ENCODE measurements around the gene DDIT3. TPM values are rescaled to one million over a fixed set of nuclear protein-coding genes. Genes with fewer than 3 reads are reported as not detected.

DDIT3 gene
- total RNA-seq, 1 experiment from 2014 or later, result 84.7 TPM

DNA sequence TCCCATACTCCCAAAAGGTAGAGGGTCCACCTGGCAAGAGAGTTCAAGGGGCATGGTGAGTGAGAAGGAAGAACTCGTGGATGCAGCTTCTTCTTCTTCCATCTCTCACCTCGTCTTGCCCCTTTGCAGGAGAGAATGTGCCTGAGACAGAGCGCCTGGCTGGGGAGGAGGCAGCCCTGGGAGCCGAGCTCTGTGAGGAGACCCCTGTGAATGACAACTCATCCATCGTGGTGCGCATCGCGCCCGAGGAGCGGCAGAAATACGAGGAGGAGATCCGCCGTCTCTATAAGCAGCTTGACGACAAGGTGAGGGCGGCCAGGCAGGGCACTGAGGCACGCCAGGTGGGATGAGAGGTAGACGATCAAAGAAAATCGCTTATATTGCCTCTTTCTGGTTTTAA is 49.5 kb upstream of the DDIT3 start:
- no peaks in the 10 kb centered on the region for H3K79me2 ChIP-seq (ENCODE audit: insufficient read depth, low read length)
- BruUV-seq (replicated peaks), result no TSS peak
- no peak for TF ChIP-seq CEBPB (IDR thresholded peaks at IDR 0.05; ENCODE audit: low read depth)
- H3K4me3 ChIP-seq (replicated peaks in 1 of 2; ENCODE audit: low read depth in 1 of 2, low read length in 2 of 2), result no peak overlapping the region
- H3K36me3 ChIP-seq (ENCODE audit: control insufficient read depth in 1 of 2, insufficient read depth in 2 of 2, low read length in 2 of 2), result peaks cover 0 to 6% of the 10 kb centered on the region in 2 experiments; a peak in 2 of 4 replicates
- ChIA-PET POLR2A (no interaction called here), RAD21 (ENCODE audit: low non-redundant PET in 1 of 2, low total read pairs in 2 of 2, uncharacterized antibody in 2 of 2, unreplicated experiment in 2 of 2) (no interaction called here), CTCF (interaction anchor here (2.6 kb wide), 1 partner anchor 13 kb away, joined by 12 read pairs; no protein-coding TSS in a partner anchor)
- H4K20me1 ChIP-seq (ENCODE audit: insufficient read depth), result no peaks in the 10 kb centered on the region
- H3K27me3 ChIP-seq (ENCODE audit: insufficient read depth, low read length), result no peaks in the 10 kb centered on the region
- ATAC-seq (no peak), DNase-seq (ENCODE audit: low read depth, low spot score) (no peak)
- H3K9me3 ChIP-seq (ENCODE audit: control insufficient read depth in 1 of 2, insufficient read depth in 1 of 2, low read depth in 1 of 2, low read length in 2 of 2), result no peaks in the 10 kb centered on the region
- no peak overlapping the region for H3K27ac ChIP-seq (ENCODE audit: low read depth, low read length)
- H3K9ac ChIP-seq (ENCODE audit: low read length), result no peak overlapping the region
- H3K9me2 ChIP-seq (ENCODE audit: insufficient read depth), result no peaks in the 10 kb centered on the region
- H3K4me2 ChIP-seq (ENCODE audit: low read length), result no peak overlapping the region
- no peaks in the 10 kb centered on the region for H3K4me1 ChIP-seq (ENCODE audit: control insufficient read depth in 1 of 2, insufficient read depth in 2 of 2, low read length in 2 of 2)
- no peak overlapping the region for H2AFZ ChIP-seq (ENCODE audit: low read depth, low read length, poor library complexity, severe bottlenecking)
- intact Hi-C loops (cut with micrococcal nuclease), result no loop called here

DNA sequence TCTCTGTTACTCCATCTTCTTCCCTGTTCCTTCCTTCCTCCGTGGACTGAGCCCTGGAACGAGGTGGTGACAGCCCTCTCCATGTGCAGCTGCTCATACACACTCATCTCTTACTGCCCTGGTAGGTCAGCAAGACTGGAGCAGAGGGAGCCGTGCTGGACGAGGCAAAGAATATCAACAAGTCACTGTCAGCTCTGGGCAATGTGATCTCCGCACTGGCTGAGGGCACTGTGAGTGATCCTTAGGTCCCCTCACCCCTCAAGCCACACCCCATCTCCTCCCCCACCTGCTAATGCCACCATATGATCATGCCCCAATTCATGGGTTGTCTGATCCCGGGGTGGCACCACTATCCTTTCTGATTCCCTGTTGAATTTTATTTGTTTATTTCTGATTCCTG is 48.5 kb upstream of the DDIT3 start:
- no peaks in the 10 kb centered on the region for H3K79me2 ChIP-seq (ENCODE audit: insufficient read depth, low read length)
- DNase-seq (ENCODE audit: low read depth, low spot score) (no peak), ATAC-seq (no peak)
- no peak overlapping the region for H3K9ac ChIP-seq (ENCODE audit: low read length)
- no peak overlapping the region for H2AFZ ChIP-seq (ENCODE audit: low read depth, low read length, poor library complexity, severe bottlenecking)
- BruUV-seq (replicated peaks), result no TSS peak
- intact Hi-C loops (cut with micrococcal nuclease), result no loop called here
- TF ChIP-seq ELF1 (IDR thresholded peaks at IDR 0.05; ENCODE audit: borderline replicate concordance, low read depth) (no peak), SP1 (IDR thresholded peaks at IDR 0.05; ENCODE audit: low read depth) (no peak), ZFX (IDR thresholded peaks at IDR 0.05) (no peak), EZH2 (IDR thresholded peaks at IDR 0.05) (no peak), SIN3A (IDR thresholded peaks at IDR 0.05; ENCODE audit: low read depth) (no peak), POLR2A (IDR thresholded peaks at IDR 0.05; ENCODE audit: borderline replicate concordance, extremely low read depth, insufficient read depth, insufficient read length) (no peak), JUND (IDR thresholded peaks at IDR 0.05) (no peak), POLR2AphosphoS5 (IDR thresholded peaks at IDR 0.05; ENCODE audit: low read depth, low read length) (no peak), FOSL1 (IDR thresholded peaks at IDR 0.05; ENCODE audit: low read depth) (no peak), RAD21 (IDR thresholded peaks at IDR 0.05; ENCODE audit: low read depth) (no peak), TCF7L2 (IDR thresholded peaks at IDR 0.05; ENCODE audit: borderline replicate concordance, extremely low read depth, insufficient read depth, insufficient read length) (no peak), CEBPB (IDR thresholded peaks at IDR 0.05; ENCODE audit: low read depth) (no peak), EZH2phosphoT487 (IDR thresholded peaks at IDR 0.05; ENCODE audit: borderline replicate concordance) (no peak)
- TF ChIP-seq, protein P1, sequence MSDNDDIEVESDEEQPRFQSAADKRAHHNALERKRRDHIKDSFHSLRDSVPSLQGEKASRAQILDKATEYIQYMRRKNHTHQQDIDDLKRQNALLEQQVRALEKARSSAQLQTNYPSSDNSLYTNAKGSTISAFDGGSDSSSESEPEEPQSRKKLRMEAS (IDR thresholded peaks at IDR 0.05), result no peak
- TF ChIP-seq, protein P2, sequence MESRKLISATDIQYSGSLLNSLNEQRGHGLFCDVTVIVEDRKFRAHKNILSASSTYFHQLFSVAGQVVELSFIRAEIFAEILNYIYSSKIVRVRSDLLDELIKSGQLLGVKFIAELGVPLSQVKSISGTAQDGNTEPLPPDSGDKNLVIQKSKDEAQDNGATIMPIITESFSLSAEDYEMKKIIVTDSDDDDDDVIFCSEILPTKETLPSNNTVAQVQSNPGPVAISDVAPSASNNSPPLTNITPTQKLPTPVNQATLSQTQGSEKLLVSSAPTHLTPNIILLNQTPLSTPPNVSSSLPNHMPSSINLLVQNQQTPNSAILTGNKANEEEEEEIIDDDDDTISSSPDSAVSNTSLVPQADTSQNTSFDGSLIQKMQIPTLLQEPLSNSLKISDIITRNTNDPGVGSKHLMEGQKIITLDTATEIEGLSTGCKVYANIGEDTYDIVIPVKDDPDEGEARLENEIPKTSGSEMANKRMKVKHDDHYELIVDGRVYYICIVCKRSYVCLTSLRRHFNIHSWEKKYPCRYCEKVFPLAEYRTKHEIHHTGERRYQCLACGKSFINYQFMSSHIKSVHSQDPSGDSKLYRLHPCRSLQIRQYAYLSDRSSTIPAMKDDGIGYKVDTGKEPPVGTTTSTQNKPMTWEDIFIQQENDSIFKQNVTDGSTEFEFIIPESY (IDR thresholded peaks at IDR 0.05; ENCODE audit: extremely low read depth, insufficient replicate concordance, low read length), result no peak
- TF ChIP-seq, protein P3, sequence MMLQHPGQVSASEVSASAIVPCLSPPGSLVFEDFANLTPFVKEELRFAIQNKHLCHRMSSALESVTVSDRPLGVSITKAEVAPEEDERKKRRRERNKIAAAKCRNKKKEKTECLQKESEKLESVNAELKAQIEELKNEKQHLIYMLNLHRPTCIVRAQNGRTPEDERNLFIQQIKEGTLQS (IDR thresholded peaks at IDR 0.05), result no peak
- TF ChIP-seq, protein P4, sequence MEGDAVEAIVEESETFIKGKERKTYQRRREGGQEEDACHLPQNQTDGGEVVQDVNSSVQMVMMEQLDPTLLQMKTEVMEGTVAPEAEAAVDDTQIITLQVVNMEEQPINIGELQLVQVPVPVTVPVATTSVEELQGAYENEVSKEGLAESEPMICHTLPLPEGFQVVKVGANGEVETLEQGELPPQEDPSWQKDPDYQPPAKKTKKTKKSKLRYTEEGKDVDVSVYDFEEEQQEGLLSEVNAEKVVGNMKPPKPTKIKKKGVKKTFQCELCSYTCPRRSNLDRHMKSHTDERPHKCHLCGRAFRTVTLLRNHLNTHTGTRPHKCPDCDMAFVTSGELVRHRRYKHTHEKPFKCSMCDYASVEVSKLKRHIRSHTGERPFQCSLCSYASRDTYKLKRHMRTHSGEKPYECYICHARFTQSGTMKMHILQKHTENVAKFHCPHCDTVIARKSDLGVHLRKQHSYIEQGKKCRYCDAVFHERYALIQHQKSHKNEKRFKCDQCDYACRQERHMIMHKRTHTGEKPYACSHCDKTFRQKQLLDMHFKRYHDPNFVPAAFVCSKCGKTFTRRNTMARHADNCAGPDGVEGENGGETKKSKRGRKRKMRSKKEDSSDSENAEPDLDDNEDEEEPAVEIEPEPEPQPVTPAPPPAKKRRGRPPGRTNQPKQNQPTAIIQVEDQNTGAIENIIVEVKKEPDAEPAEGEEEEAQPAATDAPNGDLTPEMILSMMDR (IDR thresholded peaks at IDR 0.05 in 2 of 3, conservative IDR thresholded peaks at IDR 0.05 in 1 of 3; ENCODE audit: borderline replicate concordance in 1 of 3, insufficient read depth in 1 of 3, low read depth in 2 of 3, low read length in 2 of 3), result no peak
- RAD21 ChIA-PET (ENCODE audit: low non-redundant PET in 1 of 2, low total read pairs in 2 of 2, uncharacterized antibody in 2 of 2, unreplicated experiment in 2 of 2), result no interaction called here
- H4K20me1 ChIP-seq (ENCODE audit: insufficient read depth), result no peaks in the 10 kb centered on the region
- no peak overlapping the region for H3K27ac ChIP-seq (ENCODE audit: low read depth, low read length)
- no peaks in the 10 kb centered on the region for H3K27me3 ChIP-seq (ENCODE audit: insufficient read depth, low read length)
- POLR2A ChIA-PET, result no interaction called here
- no peaks in the 10 kb centered on the region for H3K4me1 ChIP-seq (ENCODE audit: control insufficient read depth in 1 of 2, insufficient read depth in 2 of 2, low read length in 2 of 2)
- no peaks in the 10 kb centered on the region for H3K9me3 ChIP-seq (ENCODE audit: control insufficient read depth in 1 of 2, insufficient read depth in 1 of 2, low read depth in 1 of 2, low read length in 2 of 2)
- CTCF ChIA-PET, result no interaction called here
- H3K9me2 ChIP-seq (ENCODE audit: insufficient read depth), result no peaks in the 10 kb centered on the region
- no peak overlapping the region for H3K4me2 ChIP-seq (ENCODE audit: low read length)
- H3K4me3 ChIP-seq (replicated peaks in 1 of 2; ENCODE audit: low read depth in 1 of 2, low read length in 2 of 2), result no peak overlapping the region
- H3K36me3 ChIP-seq (ENCODE audit: control insufficient read depth in 1 of 2, insufficient read depth in 2 of 2, low read length in 2 of 2), result peaks cover 0 to 6% of the 10 kb centered on the region in 2 experiments; a peak in 2 of 4 replicates

Measured in HCT116 (cell line).